WI38 (cell line): ENCODE results near the gene CNR1.

Source experiments
- H3K4me3 ChIP-seq: 2 replicates; pipeline ENCODE4 v1.5.1; 2011; ENCODE audit warnings: low read depth, mild to moderate bottlenecking, control low read depth, low read length
- CTCF ChIP-seq: IDR thresholded peaks from 2 replicates; pipeline ENCODE4 v1.5.1; 2012; ENCODE audit warnings: low read depth, mild to moderate bottlenecking, control low read depth, low read length

Gene CNR1

GRCh38 chr6:88165087-88165843, 882 bp downstream of the CNR1 start:
- no peak overlapping the region for H3K4me3 ChIP-seq
- no peak for TF ChIP-seq CTCF

GRCh38 chr6:88164061-88164460, 2.1 kb downstream of the CNR1 start:
- TF ChIP-seq CTCF, result no peak
- H3K4me3 ChIP-seq, result no peak overlapping the region

- H3K4me3 ChIP-seq, result no peak overlapping the region
Measured at GRCh38 chr6:88163616-88164015, 2.5 kb downstream of the CNR1 start.

GRCh38 chr6:88161940-88162339, 4.2 kb downstream of the CNR1 start:
- H3K4me3 ChIP-seq, result no peak overlapping the region
- TF ChIP-seq CTCF, result no peak

More at GRCh38 chr6:88163616-88164015, 2.5 kb downstream of the CNR1 start:
- no peak for TF ChIP-seq CTCF

GRCh38 chr6:88157106-88157505, 9.0 kb downstream of the CNR1 start:
- no peak overlapping the region for H3K4me3 ChIP-seq
- no peak for TF ChIP-seq CTCF

- no peak overlapping the region for H3K4me3 ChIP-seq
- no peak for TF ChIP-seq CTCF
Measured at GRCh38 chr6:88145298-88145963, 20.7 kb downstream of the CNR1 start.

GRCh38 chr6:88144637-88145297, 21.4 kb downstream of the CNR1 start:
- no peak overlapping the region for H3K4me3 ChIP-seq
- no peak for TF ChIP-seq CTCF
